ENCODE measurements around the gene PRDM12. TPM values are rescaled to one million over a fixed set of nuclear protein-coding genes. Genes with fewer than 3 reads are reported as not detected.

Gene PRDM12
- total RNA-seq, 2 experiments from 2014 or later: 0.14 TPM; not detected in 1

DNA sequence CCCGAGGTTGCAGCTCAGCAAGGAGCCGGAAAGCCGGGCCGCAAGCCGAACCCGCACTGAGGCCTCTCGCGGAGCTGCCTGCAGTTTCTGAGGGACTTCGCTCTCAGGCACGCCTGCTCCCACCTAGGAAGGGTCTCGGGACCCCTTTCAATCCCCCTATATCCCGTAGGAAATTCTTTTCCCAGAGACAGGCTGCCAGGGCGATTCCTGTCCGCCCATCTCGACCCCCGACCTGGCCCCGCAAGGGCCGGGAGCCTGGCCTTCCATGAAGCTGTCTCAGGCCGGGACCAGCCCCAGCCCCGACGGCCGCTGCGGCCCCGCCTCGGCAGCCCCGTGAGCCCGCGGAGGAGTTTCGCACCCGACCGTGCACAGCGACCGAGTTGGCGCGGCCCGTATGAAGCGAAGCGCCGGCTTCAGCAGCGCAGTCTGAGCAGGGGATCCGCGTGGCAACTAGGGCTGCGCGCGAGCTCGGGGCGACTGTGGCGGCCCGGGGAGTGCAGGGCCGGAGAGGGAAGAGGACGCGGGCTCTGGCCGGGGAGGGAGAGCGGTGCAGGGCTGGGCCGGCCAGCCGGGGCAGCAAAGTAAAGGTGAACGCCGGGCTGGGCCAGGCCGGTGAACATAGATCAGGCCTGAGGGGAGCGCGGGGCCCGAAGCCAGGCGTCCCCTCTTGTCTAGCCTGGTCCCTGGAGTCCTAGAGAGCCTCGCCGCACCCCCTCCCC lies 977 bp upstream of the PRDM12 start:
- ATAC-seq: peak; percentile 27
- no peak for TF ChIP-seq CTCF (IDR thresholded peaks at IDR 0.05)
- peaks cover 68% of the 10 kb centered on the region for H3K27me3 Mint-ChIP-seq

GRCh38 chr9:130663977-130664250 lies 480 bp upstream of the PRDM12 start:
- ChIA-PET CTCF (interaction anchor here (2.7 kb wide), 1 partner anchor 18 kb away, joined by 9 read pairs; no protein-coding TSS in a partner anchor), POLR2A (interaction anchor here (0.6 kb wide), 1 partner anchor 47 kb away, joined by 3 read pairs; no protein-coding TSS in a partner anchor)
- H3K36me3 Mint-ChIP-seq (ENCODE audit: low read depth): no peaks in the 10 kb centered on the region
- peaks cover 20% of the 10 kb centered on the region for H3K4me1 Mint-ChIP-seq (ENCODE audit: low read depth)
- no peaks in the 10 kb centered on the region for H3K9me3 Mint-ChIP-seq
- no peak overlapping the region for H3K27ac Mint-ChIP-seq
- TF ChIP-seq CTCF (IDR thresholded peaks at IDR 0.05): no peak
- ATAC-seq (no peak), DNase-seq (no peak)
- H3K4me3 Mint-ChIP-seq: no peak overlapping the region
- H3K27me3 Mint-ChIP-seq: peaks cover 65% of the 10 kb centered on the region
- intact Hi-C loops (cut with micrococcal nuclease): no loop called here

More for the DNA sequence above, 977 bp upstream of the PRDM12 start:
- Mint-ChIP-seq H3K4me1 (ENCODE audit: low read depth) (peaks cover 20% of the 10 kb centered on the region), H3K27ac (no peak overlapping the region), H3K9me3 (no peaks in the 10 kb centered on the region), H3K36me3 (ENCODE audit: low read depth) (no peaks in the 10 kb centered on the region), H3K4me3 (no peak overlapping the region)
- intact Hi-C loops (cut with micrococcal nuclease): no loop called here
- ChIA-PET POLR2A (interaction anchor here (0.6 kb wide), 1 partner anchor 47 kb away, joined by 3 read pairs; no protein-coding TSS in a partner anchor), CTCF (interaction anchor here (1.3 to 2.7 kb wide), 3 partner anchors 19 to 38 kb away, joined by 3 to 10 read pairs (median 9); no protein-coding TSS in a partner anchor)
- no peak for DNase-seq

GRCh38 chr9:130665029-130665430 lies 636 bp downstream of the PRDM12 start:
- ATAC-seq: no peak
- Mint-ChIP-seq H3K4me3 (no peak overlapping the region), H3K4me1 (ENCODE audit: low read depth) (peaks cover 18% of the 10 kb centered on the region), H3K27ac (no peak overlapping the region), H3K36me3 (ENCODE audit: low read depth) (no peaks in the 10 kb centered on the region), H3K27me3 (peaks cover 59% of the 10 kb centered on the region), H3K9me3 (no peaks in the 10 kb centered on the region)
- CTCF ChIA-PET: interaction anchor here (0.8 to 2.7 kb wide), 3 partner anchors 17 to 205 kb away, joined by 3 to 9 read pairs (median 3); no protein-coding TSS in a partner anchor
- POLR2A ChIA-PET: interaction anchor here (1.4 kb wide), 1 partner anchor 17 kb away, joined by 3 read pairs; no protein-coding TSS in a partner anchor
- intact Hi-C loops (cut with micrococcal nuclease): no loop called here
- no peak for TF ChIP-seq CTCF (IDR thresholded peaks at IDR 0.05)
- no peak for DNase-seq

GRCh38 chr9:130665431-130666392 lies 1.3 kb downstream of the PRDM12 start:
- peaks cover 58% of the 10 kb centered on the region for H3K27me3 Mint-ChIP-seq
- POLR2A ChIA-PET: interaction anchor here (1.4 kb wide), 1 partner anchor 16 kb away, joined by 3 read pairs; no protein-coding TSS in a partner anchor
- H3K36me3 Mint-ChIP-seq (ENCODE audit: low read depth): no peaks in the 10 kb centered on the region
- TF ChIP-seq CTCF (IDR thresholded peaks at IDR 0.05): no peak
- H3K4me3 Mint-ChIP-seq: no peak overlapping the region
- ATAC-seq: peak; percentile 40
- no peak overlapping the region for H3K27ac Mint-ChIP-seq
- no peaks in the 10 kb centered on the region for H3K9me3 Mint-ChIP-seq
- peaks cover 18% of the 10 kb centered on the region for H3K4me1 Mint-ChIP-seq (ENCODE audit: low read depth)
- DNase-seq: peak; percentile 27
- CTCF ChIA-PET: interaction anchor here (0.8 to 2.7 kb wide), 3 partner anchors 16 to 205 kb away, joined by 3 to 9 read pairs (median 3); no protein-coding TSS in a partner anchor
- intact Hi-C loops (cut with micrococcal nuclease): no loop called here

All from activated CD8-positive, alpha-beta T cell treated with anti-CD3 and anti-CD28 coated beads for 36 hours (primary cell).